Cardiac fibroblast (primary cell): ENCODE results near the gene ENDOD1.

Experiments used
- DNase-seq, 2 donors: peaks; one replicate each; pipeline versions ENCODE4 v3.0.0 to v3.0.0-alpha.2; 2010; ENCODE audit warnings: low read depth in 2 of 2
- H3K4me3 ChIP-seq, 2 donors: replicated peaks in 1 of 2; 1 replicate in 1 of 2; 2 replicates in 1 of 2; pipeline ENCODE4 v1.5.1; 2011; ENCODE audit warnings: low read depth in 2 of 2, low read length in 2 of 2, mild to moderate bottlenecking in 2 of 2, moderate library complexity in 1 of 2
- TF ChIP-seq, protein P1 (sequence below): IDR thresholded peaks from one replicate; pipeline ENCODE4 v1.5.1; 2011; ENCODE audit warnings: low read depth, mild to moderate bottlenecking, low read length, inconsistent platforms

Gene ENDOD1

GRCh38 chr11:95163106-95163505 lies 73.5 kb downstream of the ENDOD1 start:
- DNase-seq, result no peak
- TF ChIP-seq, protein P1, sequence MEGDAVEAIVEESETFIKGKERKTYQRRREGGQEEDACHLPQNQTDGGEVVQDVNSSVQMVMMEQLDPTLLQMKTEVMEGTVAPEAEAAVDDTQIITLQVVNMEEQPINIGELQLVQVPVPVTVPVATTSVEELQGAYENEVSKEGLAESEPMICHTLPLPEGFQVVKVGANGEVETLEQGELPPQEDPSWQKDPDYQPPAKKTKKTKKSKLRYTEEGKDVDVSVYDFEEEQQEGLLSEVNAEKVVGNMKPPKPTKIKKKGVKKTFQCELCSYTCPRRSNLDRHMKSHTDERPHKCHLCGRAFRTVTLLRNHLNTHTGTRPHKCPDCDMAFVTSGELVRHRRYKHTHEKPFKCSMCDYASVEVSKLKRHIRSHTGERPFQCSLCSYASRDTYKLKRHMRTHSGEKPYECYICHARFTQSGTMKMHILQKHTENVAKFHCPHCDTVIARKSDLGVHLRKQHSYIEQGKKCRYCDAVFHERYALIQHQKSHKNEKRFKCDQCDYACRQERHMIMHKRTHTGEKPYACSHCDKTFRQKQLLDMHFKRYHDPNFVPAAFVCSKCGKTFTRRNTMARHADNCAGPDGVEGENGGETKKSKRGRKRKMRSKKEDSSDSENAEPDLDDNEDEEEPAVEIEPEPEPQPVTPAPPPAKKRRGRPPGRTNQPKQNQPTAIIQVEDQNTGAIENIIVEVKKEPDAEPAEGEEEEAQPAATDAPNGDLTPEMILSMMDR, result no peak
- H3K4me3 ChIP-seq, result no peak overlapping the region

DNA sequence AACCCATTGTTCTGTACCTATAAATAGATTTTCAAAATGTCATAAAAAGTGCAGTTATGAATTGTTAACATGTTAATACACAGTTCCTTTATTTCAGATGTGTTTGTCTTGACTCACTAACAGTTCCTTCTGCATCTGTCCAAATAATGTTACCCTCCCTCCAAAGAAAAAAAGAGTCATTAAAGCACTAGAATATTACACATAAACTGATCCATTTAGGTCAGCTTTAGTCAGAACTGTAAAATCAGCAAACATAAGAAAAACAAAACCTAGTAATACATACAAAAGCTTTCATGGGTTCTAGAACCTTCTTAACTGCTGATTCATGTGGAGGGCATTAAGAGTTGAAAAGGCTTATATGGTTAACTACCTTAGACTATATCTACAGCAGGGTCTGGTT lies 76.0 kb downstream of the ENDOD1 start:
- no peak overlapping the region for H3K4me3 ChIP-seq
- TF ChIP-seq, protein P1, result no peak
- DNase-seq, result no peak

- H3K4me3 ChIP-seq, result no peak overlapping the region
- no peak for DNase-seq
- TF ChIP-seq, protein P1, result no peak
These were observed 77.1 kb downstream of the ENDOD1 start for GRCh38 chr11:95166781-95167180.

DNA sequence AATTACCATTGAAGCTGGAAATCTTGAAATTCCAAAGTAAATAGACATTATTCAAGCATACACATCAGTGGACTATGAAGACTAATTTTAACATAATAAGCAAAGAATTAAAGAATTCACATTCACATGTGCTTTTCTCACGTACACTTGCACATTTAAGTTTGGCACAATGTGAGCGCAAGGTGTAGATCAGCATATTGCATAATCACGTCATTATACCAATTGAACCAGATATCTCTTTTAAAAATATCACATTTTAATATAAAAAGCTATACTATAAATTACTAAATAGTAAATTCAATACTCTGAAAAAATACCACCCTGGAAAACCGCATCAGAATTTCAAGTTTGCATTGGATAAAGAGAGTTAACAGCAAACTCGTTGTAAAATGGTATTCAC lies 80.6 kb downstream of the ENDOD1 start:
- no peak overlapping the region for H3K4me3 ChIP-seq
- TF ChIP-seq, protein P1, result no peak
- no peak for DNase-seq

GRCh38 chr11:95175818-95176380 lies 86.3 kb downstream of the ENDOD1 start:
- no peak overlapping the region for H3K4me3 ChIP-seq
- TF ChIP-seq, protein P1, result no peak
- no peak for DNase-seq
